HG03095 (cell line): ENCODE measurements around the gene ZC3H18.

ENCODE experiments used
- ATAC-seq: cut with Tn5 transposase; IDR thresholded peaks from one replicate; pipeline ENCODE4 v1.9.1; 2021; ENCODE audit warnings: moderate library complexity; ENCODE audit not compliant: unreplicated experiment

The ZC3H18 gene

DNA sequence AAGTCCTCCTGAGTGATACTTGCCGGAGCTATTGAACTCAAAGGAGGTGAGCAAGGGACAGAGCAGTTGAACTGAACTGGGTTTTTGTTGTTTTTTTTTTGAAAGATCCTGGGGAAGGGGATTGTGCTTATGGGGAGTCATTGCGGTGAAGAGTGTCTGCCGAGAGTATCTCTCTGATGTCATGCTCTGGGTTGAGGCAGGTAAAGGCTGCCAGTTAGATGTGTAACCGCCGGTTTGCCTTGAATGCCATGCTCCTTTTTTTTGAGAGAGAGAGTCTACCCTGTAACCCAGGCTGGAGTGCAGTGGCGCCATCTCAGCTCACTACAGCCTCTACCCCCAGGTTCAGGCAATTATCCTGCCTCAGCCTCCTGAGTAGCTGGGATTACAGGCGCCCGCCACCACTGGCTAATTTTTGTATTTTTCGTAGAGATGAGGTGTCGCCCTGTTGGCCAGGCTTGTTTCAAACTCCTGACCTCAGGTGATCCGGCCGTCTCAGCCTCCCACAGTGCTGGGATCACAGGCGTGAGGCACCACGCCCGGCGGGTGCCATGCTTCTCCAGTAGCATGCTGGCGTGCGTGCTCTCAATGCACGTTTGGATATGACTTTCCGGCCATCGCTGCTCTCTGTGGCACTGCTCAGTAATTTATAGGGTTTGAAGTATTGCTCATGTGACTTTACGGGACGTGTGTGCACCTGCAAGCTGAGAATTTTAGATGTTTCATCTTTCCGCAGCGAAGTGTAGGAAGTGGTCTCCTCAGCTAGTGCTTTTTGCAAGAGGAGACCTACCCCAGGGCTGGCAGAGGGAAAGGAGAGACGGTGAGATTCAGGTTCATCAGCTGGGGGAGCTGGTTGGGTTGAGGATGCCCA, 8.5 kb downstream of the ZC3H18 start:
- no peak for ATAC-seq

DNA sequence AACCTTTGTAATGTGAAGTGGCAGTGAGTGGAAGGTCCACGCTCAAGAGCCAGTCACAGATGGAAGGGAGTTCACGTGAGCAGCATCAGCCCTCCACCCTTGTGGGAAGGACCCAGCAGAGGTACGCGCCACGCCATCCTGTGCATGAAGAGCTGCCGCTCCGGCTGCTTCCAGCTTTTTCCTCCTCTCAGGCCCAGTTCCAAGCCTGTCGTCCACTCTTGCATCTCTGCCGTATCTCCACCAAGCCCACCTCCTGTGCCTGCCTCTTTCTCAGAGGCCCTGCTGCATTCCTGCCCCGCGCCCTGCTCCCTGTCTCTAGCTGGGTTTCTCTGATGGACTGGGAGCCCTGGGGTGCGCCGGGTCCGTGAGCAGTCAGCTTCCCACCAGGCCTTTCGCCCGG, 10.2 kb downstream of the ZC3H18 start:
- ATAC-seq, result no peak

DNA sequence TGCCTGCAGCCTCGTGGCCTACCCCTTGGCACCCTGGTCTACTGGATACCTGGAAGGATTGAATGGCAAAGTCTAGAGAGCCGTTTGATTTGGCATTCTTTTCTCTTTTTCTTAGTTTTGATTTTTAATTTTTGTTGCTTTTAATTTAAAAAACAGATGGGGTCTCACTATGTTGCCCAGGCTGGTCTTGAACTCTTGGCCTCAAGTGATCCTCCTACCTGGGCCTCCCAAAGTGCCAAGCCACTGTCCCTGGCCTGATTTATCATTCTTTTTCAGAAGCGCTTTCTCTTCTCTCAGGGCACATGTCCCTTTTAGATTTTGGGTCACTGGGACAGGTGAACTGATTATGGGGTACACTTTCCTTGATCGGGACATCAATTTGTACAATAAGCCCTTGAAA, 10.8 kb downstream of the ZC3H18 start:
- no peak for ATAC-seq

DNA sequence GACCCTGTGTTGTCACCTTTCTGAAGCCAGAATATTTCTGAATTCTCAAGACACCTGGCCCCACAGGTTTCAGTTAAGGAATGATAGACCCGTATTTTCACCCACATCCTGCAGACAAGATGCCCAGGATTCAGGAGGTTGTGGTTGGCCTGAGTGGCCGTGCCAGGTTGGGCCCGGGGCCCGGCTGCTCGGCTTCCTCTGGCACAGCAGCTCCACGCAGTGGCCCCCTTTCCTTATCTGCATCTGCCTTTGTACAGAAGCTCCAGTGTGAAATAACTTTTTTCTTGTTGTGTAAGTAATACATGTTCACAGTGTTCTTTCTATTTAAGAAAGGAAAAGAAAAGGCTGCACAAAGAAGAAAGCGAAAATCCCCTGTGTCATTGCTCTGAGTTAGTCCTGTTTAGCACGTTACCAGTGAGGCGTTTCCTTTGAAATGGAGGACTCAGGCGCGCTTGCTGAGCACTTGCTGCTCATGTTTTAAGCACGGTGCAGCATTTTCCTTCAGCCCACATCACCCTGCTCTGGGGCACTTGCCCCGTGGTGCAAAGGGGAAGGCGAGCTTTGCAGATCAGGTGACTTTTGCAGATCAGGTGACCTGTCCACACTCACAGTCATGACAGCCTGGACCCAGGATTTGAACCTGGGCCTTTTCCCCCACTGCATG, 12.8 kb downstream of the ZC3H18 start:
- ATAC-seq, result no peak

DNA sequence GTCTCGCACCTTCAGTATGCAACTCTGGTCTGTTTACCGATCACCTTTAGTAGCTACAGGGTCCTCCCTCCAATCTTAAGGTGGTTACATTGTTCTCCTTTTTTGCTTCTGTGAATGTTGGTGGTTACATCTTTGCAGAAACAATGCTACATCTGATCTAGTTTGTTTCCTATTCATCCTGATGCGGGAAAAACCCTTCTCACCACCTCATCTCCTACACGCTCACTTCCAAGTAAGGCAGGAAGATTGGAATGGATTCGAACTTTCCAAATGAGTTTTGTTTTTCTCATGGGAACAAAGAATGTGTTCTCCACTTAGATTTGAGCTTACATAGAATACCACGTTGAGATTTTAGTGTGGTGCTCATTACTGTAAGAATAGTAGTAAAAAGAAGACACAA, 14.5 kb downstream of the ZC3H18 start:
- ATAC-seq, result no peak

DNA sequence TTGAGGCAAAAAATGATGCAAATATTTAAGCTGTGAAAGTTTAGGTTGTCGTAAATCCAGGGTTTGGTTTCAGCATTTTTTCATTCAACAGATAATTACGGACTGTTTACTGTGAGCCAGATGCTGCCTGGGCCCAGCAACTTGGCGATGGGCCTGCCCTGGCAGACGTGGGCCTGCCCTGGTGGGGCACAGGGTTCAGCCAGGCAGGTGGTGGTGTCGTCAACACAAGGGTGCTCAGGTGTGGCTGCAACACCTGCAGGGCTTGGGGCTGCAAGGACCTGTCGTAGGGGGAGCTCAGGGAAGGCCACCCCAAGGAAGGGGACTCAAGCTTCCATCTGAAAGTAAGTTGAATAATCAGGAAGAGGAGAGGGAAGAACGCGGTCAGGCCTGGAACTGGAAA, 15.1 kb downstream of the ZC3H18 start:
- no peak for ATAC-seq

DNA sequence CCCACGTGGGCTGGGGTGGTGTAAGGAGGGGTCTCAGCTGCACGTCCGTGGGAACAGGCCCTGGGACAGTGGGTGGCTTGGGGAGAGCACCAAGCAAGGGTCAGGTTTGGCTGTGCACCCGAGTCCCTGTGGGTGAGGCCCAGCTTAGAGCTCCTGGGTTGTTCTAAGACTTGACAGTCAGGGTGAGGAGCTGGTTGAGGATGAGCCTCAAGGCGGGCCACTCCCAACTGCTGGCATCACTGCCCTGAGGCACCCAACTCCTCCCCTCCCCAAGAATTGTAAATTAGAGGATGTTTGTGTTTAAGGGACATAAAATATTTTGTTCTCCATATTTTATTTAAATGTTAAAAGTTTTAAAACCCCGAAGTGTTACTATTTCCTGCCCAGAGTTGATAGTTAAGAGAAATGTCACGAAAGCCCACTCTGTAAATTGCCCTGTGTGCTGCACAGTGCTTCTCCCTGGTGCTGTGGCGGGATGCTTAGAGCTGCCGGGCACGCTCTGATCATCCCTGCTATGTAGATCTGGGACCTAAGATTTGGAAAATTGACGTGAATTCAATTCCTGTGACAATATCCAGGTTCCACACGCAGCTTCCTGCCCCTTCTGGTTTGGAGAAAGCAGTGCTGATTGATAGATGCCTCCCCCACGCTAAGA, 15.9 kb downstream of the ZC3H18 start:
- no peak for ATAC-seq

DNA sequence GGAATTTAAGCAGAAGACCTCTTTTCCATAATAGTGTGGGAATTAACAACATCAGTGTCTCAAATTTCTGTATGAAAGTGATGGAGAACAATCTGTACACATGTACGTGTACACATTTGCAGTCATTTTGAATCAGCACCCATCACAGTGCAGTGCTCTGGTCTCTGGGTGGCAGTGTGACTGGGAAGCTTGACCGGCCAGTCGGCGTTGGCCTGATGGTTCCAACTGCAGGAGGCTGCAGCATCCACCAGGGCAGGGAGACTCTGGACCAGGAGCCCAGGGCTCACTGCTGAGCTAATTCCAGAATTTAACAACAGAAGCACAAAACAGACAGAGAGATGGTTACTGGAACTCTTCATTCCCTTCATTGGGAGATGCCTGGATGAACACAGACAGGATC, 17.9 kb downstream of the ZC3H18 start:
- ATAC-seq, result no peak

DNA sequence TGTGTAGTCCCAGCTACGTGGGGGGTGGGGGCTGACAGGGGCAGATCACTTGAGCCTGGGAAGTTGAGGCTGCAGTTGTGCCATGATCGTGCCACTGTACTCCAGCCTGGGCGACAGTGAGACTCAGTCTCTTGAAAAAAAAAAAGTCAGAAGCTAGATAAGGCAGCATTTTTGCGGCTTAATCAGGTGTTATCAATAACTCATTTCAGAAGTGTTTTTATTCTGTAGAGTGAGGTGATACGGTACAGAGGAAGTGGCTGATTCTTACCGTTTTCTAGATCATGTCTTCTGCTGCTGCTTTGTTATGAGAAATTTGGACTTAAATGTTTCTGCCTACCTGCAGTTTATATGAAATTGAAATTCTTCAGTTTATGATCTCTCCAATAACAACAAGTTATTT, 18.6 kb downstream of the ZC3H18 start:
- ATAC-seq, result no peak

DNA sequence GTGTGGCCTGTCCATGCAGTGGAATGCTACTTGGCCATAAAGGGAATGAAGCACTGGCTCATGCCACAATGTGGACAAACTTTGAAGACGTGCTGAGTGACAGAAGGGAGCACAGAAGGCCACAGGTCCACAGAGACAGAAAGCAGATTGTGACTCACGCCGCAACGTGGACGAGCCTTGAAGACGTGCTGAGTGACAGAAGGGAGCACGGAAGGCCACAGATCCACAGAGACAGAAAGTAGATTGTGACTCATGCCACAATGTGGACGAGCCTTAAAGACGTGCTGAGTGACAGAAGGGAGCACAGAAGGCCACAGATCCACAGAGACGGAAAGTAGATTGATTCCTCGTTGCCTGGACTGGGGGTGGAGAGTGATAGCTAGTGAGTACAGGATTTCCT, 19.2 kb downstream of the ZC3H18 start:
- no peak for ATAC-seq

DNA sequence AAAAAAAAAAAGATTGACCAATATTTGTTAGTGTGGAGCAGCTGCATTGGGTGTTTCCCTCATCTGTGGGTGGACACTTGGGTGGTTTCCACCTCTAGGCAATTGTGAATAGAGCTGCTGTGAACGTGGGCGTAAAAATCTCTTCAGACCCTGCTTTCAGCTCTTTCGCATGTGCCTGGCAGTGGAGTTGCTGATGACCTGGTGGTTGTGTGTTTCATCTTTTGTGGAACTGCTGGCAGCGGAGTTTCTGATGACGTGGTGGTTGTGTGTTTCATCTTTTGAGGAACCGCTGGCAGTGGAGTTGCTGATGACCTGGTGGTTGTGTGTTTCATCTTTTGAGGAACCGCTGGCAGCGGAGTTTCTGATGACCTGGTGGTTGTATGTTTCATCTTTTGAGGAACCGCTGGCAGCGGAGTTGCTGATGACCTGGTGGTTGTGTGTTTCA, 21.4 kb downstream of the ZC3H18 start:
- ATAC-seq, result no peak

DNA sequence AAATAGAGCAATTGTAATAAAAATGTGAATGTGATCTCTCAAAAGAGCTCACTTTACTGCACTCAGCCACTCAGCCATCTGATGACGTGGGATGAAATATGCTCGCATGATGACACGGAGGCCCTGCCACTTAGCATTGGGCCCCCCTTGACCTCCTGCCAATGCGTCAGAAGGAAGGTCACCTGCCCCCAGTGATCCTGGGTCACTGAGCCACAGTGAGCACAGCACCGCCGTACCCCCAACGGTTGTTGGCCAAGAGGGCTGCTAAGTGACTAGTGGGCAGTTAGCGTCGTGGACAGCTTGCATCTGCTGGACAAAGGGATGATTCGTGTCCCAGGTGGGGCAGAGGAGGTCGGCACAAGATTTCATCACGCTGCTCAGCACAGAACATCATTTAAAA, 22.9 kb downstream of the ZC3H18 start:
- ATAC-seq, result no peak

DNA sequence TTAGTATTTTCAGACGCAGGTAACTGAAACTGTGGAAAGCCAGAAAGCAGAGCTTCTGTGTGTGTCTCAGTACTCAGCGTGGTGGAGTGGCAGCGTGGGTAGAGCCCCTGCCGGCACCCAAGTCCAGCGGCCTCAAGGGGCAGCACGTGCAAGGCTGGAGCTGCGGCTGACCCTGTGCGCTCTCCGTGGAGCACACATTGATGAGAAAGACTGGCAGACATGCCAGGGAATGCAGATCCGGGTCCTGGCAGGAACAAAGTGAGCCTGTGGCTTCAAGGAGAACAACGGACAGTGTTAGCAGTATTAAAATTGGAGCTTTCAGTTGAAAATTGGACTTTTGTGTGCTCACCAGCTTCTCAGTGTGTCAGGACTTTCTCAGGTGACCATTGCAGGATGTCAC, 23.3 kb downstream of the ZC3H18 start:
- no peak for ATAC-seq

DNA sequence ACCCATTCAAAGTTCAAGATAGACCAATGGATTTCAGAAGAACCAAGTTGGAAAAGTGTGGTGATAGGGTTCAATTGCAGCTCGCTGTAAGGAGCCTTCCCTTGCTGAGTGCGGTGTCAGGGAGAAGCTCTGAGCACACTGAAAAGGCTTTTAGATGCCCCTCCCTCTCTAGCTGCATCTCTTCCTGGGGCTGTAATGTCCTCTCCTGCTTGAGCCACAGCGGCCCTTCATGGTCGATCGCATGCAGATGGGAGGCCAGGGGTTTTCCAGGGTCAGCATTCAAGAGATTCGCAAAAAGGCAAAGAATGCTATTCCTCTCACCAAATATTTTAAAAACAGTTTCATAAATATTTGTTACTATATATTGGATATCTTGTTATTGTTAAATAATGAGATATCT, 23.7 kb downstream of the ZC3H18 start:
- no peak for ATAC-seq

DNA sequence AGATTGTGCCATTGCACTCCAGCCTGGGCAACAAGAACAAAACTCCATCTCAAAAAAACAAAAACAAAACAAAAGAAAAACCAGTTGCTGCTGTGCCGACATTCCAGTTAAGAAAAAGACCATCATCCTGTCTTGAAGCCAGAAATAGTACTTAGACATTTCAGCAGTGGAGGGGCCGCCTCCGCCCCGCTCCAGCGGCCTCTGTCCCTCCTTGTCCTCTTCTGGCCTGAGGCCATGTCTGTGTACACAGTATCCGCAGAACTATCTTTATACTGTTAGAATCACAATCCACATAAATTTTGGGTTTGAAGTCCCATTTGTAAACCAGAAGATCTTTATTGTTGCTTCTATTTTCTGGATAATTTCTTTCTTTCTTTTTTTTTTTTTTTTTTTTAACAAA, 24.9 kb downstream of the ZC3H18 start:
- no peak for ATAC-seq

DNA sequence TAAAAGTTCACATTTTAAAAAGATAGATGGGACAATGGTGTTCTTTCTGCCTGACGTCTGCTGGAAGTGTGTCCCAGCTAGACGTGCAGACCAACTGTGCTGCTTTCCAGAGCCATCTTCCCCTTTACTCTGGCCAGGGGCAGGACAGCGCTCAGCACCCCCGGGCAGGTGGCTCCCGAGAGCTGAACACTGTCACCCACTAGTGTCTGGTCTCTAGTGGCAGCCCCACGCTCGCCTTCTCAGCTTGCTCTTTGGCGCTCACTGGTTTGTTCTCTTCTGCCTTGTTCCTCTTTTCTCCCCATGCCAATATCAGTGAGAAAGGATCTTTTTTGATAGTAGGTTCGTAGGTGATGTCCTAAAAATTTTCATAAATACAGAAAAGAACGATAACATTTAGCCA, 25.7 kb downstream of the ZC3H18 start:
- ATAC-seq, result no peak

DNA sequence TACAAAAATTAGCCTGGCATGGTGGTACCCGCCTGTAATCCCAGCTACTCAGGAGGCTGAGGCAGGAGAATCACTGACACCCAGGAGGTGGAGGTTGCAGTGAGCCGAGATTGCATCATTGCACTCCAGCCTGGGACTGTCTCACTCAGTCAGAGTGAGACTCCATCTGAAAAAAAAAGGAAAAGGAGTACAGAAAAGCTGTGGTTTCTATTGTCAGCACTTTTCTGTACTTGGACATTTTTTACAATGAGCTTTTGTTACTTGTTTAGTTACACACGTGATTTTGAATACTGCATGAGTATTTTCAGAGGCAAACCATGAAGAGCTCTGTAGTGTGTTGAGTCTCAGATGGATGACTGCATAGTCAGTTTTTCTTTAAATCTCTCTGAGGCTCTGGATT, 26.3 kb downstream of the ZC3H18 start:
- no peak for ATAC-seq

DNA sequence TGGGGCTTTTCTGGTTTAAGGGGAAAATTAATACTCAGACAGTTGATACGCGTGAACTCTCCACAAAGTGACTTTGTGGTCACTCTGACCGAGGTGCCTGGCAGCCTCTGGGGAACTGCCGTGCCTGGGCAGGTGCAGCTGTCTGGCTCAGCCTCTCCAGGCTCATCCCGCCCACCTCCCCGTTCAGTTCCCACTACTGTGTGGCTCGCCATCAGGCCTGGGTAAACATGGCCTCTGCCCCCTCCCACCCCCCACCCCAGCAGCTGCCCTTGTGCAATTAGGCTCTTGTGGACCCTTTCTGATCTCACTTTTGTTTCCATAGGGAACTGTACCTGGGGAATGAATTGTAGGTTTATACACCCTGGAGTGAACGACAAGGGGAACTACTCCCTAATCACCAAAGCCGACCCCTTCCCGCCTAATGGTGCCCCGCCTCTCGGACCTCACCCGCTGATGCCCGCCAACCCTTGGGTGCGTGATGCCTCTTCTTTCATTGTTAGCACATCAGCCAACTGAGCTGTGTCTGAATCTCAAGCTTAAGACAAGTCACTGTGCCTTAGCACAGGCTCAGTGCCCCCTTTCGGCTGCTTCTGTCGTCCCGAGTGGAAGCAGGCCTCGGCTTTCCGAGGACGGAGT, 27.8 kb downstream of the ZC3H18 start:
- ATAC-seq, result no peak

DNA sequence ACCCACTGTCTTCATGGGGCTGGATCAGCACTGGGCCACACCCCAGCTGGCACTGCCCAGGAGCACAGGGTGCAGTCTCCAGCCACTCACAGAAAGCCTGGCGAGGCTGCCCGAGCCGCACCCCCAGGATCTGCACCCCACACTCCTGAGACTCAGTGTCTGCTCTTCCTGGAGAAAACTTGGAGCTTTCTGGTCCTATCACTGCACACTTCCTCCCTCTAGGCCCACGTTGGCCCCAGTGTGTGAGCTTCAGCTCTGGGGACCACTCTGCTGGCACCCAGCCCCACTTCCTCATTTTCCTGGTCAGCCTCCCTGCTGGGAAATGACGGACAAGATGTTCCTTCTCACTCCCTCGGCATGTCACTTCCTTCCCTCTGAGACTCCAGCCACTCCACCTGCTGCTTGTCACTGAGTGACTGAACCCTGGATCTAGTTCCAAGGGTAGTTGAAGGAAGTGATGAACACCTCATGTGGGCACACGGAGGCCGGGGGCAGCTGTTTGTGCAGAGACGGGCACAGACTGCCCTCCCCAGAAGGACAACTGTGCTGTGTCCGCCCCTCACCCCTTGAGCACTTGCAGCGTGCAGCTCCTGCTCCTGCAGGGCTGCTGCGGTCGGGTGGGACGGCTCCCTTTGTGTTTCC, 29.0 kb downstream of the ZC3H18 start:
- no peak for ATAC-seq

DNA sequence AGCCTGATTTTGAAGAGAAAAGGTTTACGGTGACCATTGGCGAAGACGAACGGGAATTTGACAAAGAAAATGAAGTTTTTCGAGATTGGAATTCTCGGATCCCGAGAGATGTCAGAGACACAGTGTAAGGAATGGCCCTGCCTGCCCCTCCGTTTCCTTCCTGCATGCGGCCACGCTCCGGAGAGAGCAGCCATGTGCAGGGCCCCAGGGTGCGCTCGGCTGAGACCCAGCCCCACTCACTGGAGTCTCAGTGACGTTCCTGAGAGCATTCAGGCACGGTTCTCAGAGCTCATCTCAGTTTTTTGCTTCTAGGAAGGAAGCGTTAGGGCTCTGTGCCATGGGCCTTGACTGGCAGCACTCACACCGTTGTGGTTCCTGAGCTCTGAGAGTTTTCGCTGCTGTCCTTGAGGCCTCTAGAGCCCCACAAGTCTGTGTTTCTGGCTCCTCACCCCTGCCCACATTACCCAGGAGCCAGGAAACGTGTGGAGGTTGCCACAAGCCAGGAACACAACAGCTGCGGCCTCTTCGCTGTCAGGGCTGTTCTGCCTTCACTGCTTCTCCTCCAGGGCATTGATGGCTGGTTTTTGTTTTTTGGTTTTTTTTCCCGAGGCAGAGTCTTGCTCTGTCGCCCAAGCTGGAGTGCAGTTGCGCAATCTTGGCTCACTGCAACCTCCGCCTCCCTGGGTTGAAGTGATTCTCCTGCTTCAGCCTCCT, 29.8 kb downstream of the ZC3H18 start:
- no peak for ATAC-seq

DNA sequence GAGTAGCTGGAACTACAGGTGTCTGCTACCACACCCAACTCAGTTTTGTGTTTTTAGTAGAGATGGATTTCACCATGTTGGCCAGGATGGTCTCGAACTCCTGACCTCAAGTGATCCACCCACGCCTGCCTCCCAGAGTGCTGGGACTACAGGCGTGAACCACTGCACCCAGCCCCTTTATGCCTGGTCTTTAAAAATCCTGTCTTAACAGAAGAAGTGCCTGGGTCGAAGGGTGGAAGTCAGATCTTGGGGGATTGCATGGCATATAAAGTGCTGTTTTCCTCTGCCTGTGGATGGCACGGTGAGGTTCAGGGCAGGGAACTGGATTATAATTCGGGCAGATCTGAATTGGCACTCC, 30.3 kb downstream of the ZC3H18 start:
- ATAC-seq, result no peak
